NCI-H82 (cell line): ENCODE measurements around the gene SLC12A1.

Experiments
- DNase-seq: peaks from one replicate; lab custom pipeline; 2025; lab: John Stamatoyannopoulos, UW

The SLC12A1 gene

GRCh38 chr15:48205981-48206380, at the start of gene SLC12A1:
Gene SLC12A1 (plus strand): TSS chr15:48206302. CDS start chr15:48207720, 1,418 bp downstream.
- peak; percentile 18 for DNase-seq

- no peak for DNase-seq
Observed at GRCh38 chr15:48168616-48169015, 37.5 kb upstream of the SLC12A1 start.

DNA sequence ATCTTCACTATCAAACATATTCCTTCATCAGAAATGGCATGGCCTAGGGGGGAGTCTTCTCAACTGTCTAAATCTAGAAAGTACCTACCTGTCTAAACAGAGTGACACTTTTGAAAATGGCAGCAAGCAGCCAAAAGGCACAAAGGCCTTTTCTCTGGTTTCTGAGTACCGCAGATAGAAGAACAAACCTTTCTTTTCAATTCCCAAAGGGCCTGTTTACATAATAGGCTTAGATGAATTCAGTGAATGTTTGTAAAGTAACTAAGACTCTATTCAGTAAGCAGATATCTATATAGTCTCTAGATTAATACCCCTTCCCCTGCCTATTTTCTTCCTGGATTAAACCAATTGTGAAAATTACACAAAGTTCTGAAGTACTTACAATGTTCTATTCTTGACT, 35.1 kb upstream of the SLC12A1 start:
- DNase-seq, result peak; percentile 63

- DNase-seq, result no peak
Observed at GRCh38 chr15:48175126-48175525, 31.0 kb upstream of the SLC12A1 start.

DNA sequence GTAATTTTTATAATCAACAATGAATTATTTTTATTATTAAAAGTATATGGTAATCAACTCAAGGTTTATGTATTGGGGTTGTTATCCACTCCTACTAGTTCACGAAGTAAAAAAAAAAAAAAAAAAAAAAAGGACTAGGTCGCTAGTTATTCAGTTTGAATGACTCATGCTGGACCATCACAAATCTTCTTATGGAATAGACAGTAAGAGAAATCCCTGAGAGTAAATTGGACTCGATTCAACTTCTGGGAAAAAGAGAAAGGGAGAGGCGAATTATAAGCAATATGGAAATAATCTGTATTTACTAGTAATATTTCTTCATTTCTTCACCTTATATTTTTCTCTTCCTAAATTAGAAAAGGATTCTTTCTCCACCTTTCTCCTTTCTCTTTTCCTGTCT, 30.0 kb upstream of the SLC12A1 start:
- DNase-seq, result peak; percentile 10

GRCh38 chr15:48176957-48177356, 29.1 kb upstream of the SLC12A1 start:
- DNase-seq, result no peak

DNA sequence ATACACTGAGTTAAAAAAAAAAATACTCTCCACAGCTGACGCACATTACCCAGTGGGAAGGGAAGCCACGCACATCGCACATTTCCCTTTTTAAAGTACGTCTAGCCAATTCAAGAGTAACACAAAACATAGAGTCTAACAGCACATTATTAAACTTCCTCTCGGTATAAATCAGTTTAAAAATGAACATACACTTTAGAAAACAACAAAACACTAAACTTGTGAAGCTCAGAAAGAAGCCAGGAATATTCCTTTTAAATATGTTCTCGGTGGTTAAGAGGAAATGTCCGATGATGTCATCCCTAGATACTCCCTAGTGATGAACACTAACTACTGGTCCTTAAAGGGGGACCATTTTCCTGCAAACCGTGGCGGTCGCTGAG, 28.7 kb upstream of the SLC12A1 start:
- DNase-seq, result peak; percentile 65

GRCh38 chr15:48177766-48178647, 28.1 kb upstream of the SLC12A1 start, which contains the start of gene MYEF2:
Gene MYEF2 (minus strand): TSS chr15:48178295. CDS start chr15:48178237, 58 bp downstream.
- DNase-seq, result peak; percentile 89

DNA sequence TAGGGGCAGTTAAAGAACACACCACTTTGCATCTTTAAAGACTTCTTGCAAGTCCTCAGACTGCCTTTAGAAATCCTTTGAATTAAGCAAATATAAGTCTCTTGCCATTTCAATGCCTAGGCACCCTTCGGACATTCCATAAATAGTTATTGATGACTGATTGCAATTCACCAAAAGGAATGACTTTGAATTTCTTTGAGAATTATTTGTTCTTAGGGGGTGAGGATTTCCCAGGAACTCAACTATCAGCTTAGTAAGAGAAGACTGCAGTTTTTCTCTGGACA, 27.5 kb upstream of the SLC12A1 start:
- DNase-seq, result no peak

DNA sequence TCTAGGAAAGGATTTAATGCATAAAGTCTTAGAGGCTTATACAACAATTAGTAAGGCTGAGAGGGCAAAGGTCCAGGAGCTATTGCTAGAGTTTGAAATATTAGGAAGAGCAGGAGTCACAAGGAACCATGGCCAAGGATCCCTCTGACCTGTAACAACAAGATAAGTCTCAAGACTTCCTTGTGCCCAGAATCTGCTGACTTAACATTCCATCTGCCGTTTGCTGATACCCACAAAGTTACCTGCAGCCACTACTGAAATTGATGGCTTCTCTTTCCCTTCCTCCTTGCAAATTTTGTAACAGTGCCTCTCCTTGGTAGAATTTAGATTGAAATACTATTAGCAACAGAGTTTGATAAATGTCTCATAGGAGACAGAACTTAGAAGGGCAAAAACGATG, 23.4 kb upstream of the SLC12A1 start:
- DNase-seq, result no peak

- DNase-seq, result no peak
Observed at GRCh38 chr15:48185529-48185928, 20.6 kb upstream of the SLC12A1 start.

DNA sequence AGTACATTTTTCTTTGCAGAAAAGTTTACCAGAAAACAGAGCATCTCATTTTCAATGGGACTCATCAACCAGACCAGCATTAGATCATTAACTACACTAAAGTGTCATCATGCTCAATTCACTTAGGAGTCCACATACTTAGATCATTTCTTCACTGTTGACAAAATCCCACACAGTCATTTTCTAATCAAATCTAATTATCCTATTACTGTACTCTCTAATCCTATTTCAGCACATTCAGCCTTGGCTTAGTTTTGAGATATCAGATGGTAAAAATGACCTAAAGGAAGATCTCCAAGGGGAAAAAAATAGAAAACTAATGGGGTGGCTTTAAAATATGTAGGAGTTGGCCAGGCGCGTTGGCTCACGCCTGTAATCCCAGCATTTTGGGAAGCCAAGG, 19.8 kb upstream of the SLC12A1 start:
- peak; percentile 92 for DNase-seq

DNA sequence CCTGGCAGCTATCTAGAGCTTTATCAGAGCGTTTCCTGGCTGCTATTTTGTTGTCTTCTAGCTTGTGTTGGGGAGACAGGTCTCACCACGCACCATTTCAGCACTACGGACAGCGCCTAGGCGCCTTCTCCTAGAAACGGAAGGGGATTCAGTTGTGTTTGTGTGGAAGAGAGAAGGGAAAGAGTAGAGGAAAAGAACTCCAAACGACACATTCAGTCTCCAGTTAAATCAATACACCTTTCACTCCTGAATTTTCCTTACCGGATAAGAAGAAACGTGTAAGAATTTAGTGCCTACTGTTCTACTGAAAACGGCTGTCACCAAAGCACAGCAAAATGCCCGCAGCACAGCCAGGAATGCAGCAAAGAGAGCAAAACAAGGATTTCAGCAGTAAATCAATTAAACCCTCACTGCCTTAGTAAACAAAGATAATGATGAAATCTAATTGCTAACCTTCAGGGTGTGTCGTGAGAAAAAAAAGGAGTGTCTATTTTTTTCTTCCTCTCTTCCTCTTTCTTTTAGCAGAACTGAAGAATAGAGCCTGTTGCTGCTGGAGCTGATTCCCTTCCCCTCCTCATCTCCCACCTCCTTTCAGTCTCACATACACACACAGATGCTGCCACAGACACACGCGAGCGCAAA, 15.0 kb upstream of the SLC12A1 start:
- DNase-seq, result peak; percentile 27

DNA sequence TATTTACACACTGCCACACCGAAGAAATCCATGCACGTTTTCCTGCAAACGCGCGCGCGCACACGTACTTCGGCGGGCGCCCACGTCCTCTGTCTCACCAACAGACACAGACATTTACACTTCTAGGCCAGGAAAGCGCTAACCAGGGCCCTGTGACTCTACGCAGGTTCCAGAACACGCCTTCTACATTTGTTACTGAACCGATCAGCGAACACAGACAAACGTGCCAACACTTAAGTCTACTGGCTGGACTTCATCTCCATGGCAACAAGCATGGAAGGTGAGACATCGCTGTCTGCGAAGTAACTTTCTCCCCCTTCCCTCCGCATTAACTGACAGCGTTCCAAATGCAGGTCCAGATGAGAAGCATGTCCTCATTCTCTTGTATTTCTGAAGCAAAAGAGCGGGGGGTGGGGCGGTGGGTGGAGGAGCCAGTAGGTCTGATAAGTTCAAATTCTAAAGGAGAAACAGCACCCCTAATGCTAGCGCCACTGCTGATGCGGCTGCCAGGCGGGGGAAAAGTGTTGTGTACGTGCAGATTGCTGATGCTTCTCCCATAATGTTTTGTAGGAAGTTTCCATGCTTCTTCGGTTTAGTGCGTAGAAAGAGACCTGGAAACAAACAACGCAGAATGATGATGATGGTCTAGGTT, 14.4 kb upstream of the SLC12A1 start, which contains the start of gene CTXN2:
Gene CTXN2, plus strand, starts transcription at position 92 of the 652 bp plus-strand sequence. CDS start 9,636 bp downstream, outside the sequence.
- peak; percentile 39 for DNase-seq

- DNase-seq, result no peak
Observed at GRCh38 chr15:48202068-48202467, 4.0 kb upstream of the SLC12A1 start.

DNA sequence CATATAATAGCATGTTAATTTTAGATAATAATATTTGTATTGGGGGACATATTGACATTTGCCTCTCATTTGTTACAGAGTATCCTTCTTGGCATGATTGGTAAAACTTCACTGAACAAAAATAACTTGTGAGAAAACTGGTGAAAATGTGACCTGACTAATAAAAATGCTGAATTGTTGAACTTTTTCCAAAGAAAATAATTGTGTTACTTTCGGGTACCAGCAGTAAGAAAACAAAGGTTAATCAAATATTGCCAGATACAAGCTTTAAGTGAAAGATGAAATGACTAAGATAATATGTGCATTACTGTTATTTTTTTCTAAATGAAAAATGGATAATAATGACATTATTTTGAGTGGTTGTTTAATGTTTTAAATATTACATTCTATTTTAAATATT, 15.2 kb downstream of the SLC12A1 start:
- DNase-seq, result no peak

GRCh38 chr15:48221885-48222284, 15.8 kb downstream of the SLC12A1 start:
- no peak for DNase-seq

DNA sequence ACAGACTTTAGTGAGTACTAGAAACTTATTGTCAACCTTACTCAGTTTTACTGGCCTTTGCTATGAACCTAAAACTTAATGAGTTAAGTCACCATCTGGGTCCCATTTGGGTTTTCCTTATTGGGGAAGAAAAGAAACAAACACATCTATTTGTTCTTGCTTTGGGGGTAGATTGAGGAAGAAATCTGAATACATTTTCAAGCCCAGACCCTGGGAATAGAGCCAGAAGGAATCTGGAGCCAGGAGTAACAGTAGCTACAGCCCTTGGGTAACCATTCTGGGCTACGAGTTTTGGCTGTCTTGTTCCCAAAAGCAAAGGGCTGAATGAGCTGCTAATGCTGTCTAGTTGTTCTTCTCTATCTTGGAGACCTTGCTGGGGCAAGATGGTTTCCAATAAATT, 16.5 kb downstream of the SLC12A1 start:
- no peak for DNase-seq

DNA sequence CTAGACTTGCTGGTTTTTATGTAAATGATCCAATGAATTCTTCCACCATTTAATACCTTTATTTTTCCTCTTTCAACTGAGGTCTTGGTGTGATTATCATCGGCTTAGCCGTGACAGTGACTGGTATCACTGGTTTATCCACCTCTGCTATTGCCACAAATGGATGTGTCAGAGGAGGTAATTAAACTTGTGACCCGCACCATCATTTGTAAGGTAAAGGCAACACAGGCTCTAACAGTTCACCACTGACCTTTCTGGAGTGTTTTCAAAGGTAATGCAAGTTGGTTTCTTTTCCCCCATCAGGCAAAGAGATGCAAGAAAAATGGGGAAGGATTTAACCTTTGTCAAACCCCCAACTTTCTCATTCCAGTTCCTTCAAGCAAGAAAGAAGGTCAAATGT, 19.7 kb downstream of the SLC12A1 start:
- DNase-seq, result no peak

DNA sequence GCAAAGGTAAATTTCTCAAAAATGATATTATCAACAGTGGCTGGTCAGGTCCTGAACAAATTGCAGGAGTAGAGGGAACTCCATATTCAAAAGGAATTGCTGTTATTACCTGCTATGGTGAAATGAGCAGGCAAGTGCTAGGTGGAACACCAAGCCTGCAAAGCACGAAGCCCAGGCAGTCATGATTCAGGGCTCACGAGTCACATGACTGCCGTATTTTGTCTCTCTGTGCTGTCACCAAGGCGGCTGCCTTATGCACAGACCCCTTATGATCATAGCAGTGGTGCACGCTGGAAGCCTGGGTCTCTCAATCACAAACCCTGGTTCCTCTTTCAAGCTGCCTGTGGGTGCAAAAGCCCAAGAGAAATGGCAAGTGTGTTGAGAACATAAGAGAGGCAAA, 24.4 kb downstream of the SLC12A1 start:
- no peak for DNase-seq

GRCh38 chr15:48233246-48233645, 27.1 kb downstream of the SLC12A1 start:
- no peak for DNase-seq

DNA sequence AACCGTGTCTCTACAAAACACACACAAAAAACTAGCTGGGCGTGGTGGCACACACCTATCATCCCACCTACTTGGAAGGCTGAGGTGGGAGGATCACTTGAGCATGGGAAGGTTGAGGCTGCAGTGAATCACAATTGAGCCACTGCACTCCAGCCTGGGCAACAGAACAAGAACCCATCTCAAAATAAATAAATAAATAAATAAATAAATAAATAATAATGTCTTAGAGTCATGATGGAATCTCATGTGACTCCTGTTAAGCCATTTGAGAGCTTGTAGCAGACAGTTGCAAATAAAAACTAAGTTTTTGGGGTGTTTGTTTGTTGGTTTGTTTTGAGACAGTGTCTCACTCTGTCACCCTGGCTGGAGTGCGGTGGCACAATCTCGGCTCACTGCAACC, 33.2 kb downstream of the SLC12A1 start:
- DNase-seq, result no peak

DNA sequence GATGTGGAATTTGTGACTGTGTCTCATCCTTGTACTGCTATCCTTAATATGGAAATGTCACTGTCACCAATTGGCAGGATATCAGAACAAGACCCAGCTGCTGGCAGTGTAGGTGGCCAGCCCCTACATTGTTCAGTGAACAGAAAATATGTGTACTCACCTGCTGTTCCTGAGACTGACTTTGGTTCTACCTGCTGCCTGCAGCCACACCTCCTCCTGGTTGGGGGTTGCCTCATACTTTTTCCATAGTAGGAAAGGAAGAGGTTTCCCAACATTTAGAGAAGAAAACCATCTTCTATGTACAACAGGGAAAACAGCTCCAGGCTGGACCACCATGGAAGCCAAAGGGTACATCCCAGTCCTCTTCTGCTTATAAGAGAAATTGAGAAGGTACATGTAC, 35.9 kb downstream of the SLC12A1 start:
- no peak for DNase-seq
